ENCODE data around the gene TM9SF1.
"Not testable (repeated sequence)": the region's sequence is repeated elsewhere in the genome, so short reads cannot be mapped to it uniquely, and the experiment has no call there.

The TM9SF1 gene

DNA sequence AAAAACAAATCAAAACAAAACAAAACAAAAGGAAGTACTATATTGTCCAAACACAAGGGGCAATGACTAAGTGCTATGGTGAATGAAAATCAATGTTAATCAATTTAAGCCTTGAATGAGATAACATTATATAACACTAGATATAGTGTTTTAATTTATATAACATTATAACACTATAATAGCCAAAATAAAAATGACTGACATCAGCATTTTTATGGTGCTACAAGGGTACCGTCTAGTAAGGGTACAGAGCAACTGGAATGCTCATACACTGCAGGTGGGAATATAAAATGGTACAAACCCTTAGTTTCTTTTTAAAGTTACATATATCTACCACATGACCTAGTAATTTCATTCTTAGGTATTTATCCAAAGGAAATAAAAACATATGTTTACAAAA, 31.2 kb upstream of the TM9SF1 start:
- DNase-seq (ENCODE audit: low read depth) = no peak

DNA sequence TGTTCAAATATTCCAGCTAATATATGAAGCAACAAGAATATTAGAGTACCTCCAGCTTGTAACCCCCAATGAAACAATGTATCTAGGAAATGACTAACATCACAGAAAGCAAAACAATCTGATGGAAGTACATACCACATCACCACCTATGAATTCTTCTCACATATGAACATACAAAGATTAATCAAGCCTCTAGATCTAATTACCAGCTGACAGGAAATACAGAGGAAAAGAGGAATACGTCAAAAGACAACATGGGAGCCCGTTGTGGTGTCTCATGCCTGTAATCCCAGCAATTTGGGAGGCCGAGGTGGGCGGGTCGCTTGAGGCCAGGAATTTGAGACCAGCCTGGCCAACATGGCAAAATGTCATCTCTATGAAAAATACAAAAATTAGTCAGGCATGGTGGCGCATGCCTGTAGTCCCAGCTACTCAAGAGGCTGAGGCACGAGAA, 29.4 kb upstream of the TM9SF1 start:
- DNase-seq (ENCODE audit: low read depth) = no peak

- DNase-seq (ENCODE audit: low read depth) = not testable (repeated sequence)
These were observed 27.7 kb upstream of the TM9SF1 start for GRCh38 chr14:24222987-24223386.

GRCh38 chr14:24219521-24219920, 24.3 kb upstream of the TM9SF1 start:
- no peak for DNase-seq (ENCODE audit: low read depth)

GRCh38 chr14:24219080-24219479, 23.8 kb upstream of the TM9SF1 start:
- DNase-seq (ENCODE audit: low read depth) = no peak

DNA sequence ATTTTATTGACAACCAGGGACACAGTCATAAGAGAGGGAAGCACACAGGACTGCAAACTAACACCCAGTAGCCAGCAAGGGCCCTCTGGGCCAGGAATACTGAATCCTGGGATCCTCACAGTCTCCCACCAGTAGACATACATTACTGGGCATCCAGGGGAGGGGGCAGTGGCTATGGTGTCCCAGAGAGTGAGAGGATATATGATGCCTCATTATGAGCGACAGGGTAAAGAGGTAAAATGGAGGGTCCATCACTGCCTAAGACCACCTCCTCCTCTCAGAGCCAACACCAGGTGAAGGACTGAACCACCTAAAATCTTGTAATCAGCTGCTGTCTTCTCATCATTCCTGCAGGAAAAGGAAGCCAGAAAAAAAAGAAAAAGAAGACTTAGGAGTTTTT, 21.6 kb upstream of the TM9SF1 start:
- DNase-seq (ENCODE audit: low read depth) = not testable (repeated sequence)

DNA sequence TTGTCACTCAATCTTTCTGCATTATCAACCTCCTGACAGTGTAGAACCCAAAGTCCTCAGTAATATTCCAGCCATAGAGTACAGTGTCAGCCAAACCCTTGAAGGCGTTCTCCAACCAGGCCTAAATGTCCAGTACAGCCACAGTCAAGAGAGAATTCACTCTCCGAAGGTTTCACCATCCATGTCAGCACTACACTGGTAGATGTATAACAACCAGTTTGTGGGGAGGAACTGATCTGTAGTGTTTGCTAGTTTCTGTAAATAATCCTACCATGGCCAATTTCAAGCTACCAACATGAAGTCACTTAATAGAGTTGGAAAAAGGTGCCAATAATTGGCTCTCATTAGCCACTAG, 21.1 kb upstream of the TM9SF1 start:
- no peak for DNase-seq (ENCODE audit: low read depth)

- peak; percentile 54 for DNase-seq (ENCODE audit: low read depth)
These were observed 20.5 kb upstream of the TM9SF1 start, which contains the start of gene MDP1 for GRCh38 chr14:24215495-24216344. TSS of gene MDP1 (minus strand) at chr14:24216066. CDS start at chr14:24215955, 111 bp downstream.

DNA sequence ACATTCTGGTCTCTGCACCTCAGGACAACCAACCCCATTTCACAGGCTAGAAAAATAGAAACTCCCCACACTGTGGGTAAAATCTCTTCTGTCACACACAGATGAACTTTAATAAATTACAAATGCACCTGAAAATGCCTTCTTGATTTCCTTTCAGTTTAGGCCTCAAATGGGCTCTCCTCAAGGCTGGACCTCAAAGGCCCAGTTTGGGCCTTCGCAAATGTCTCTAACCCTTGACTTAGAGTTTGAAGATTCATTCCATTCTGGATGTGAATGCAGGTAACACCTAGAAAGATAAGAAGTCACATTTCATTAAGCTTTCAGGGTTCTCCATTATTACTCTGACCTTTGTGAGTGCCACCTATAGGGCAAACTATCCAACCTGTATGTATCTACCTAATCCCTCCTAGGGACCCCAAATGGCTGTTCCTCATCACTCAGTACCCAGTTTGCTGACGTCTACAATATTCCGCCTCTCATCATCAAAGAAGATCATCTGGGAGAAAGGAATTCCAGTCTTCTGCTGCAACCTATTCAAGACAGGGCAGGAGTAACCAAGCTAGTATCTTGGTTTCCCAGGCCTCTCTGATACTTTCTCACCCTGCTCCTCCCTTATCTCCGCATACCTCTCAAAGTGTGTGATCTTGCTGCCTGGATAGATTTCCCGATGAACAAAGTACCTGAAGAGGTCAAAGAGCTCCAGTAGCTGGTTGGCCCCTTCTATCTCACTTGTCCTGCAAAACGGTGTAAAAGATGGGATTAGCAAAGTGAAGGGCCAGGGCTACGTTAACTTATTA, 18.8 kb upstream of the TM9SF1 start:
- DNase-seq (ENCODE audit: low read depth) = no peak

DNA sequence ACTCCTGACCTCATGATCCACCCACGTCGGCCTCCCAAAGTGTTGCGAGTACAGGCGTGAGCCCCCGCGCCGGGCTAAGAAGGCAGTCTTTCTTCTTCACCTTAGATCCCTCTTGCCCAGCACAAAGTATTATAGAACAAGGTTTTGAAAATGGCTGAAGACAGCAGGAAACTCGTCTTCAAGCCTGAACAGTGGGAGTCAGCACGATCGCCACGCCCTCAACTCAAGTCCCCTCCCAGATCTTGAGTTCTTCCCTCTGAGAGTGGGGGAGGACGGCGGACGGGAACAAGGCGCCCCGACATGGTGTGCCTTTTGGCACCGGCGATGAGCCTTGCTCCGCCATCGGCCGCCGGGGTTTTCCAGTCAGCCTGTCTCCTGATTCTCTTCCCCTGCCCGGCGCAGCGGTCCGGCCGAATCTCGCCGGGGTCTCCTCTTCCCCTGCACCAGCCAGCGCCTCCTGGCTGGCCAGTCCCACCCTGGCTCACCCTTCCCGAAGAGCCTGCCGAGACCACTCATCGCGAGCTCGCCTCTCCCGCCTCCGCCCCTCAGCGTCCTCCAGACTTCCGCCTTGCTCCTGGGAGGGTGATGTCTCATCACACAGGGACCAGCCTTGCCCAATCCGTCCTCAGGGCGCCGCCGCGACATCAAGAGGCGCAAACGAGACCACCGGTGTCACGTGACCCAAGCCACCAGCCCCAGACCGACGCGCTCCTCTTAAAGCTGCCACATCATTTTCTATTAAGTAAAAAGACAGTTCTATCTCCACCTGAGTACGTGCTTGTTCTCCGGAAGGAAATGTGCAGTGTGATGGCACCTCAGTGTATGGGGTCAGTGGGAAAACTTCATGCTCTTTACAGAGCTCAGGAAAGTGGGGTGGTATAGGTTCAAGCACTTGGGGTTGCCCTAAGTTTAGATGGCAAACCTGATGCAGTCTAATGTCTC, 18.0 kb upstream of the TM9SF1 start, which contains the start of gene CHMP4A:
CHMP4A (minus strand) TSS at position 565 of the 942 bp plus-strand sequence; CDS start at position 516, 49 bp downstream.
- DNase-seq (ENCODE audit: low read depth) = peak; percentile 78

GRCh38 chr14:24211311-24211710, 16.1 kb upstream of the TM9SF1 start:
- no peak for DNase-seq (ENCODE audit: low read depth)

- no peak for DNase-seq (ENCODE audit: low read depth)
These were observed 12.4 kb upstream of the TM9SF1 start for GRCh38 chr14:24207625-24208024.

- DNase-seq (ENCODE audit: low read depth) = no peak
These were observed 11.9 kb upstream of the TM9SF1 start for GRCh38 chr14:24207104-24207551.

GRCh38 chr14:24206260-24207103, 11.2 kb upstream of the TM9SF1 start:
- no peak for DNase-seq (ENCODE audit: low read depth)

DNA sequence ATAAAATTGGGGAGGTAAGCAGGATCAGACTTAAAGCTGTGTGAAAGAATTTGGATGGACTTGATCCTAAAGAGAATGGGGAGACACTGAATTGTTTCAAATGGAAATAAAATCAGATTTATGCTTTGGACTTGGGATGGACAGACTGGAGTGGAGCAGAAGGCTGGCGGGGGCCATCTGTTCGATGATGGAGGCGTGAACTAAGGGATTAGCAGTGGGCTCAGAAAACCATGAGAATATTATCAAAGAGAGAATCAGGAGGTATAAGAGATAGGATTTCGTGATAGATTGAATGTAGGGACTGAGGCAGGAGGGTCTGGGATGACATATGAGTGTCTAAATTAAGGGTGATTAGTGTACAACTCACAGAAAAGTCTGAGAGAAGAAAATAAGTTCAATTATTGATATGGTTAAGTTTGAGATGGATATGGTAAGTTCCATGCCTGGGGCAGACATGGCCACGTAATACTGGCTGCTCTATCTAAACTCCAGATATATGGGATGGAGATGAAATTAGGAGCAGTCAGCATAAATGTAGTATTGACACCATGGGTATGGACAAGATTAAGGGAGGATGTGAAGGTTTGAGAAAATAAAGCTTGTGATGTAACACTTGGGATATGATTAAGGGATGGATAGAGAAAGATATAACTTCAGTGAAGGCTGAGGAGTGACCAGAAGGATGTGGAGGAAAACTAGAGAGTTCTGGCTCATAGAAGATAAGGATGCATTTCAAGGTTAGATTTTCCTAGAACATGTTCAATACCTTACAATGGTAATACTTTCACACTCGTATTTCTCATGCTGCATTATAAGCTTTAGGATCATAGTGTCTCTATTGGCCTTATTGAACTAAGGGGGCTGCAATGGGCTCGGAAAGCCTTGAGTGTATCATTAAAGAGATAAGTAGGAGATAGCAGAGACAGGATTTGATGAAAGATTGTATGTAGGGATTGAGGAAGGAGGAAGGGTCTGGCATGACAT, 9.2 kb upstream of the TM9SF1 start:
- DNase-seq (ENCODE audit: low read depth) = no peak

- DNase-seq (ENCODE audit: low read depth) = not testable (repeated sequence)
These were observed 8.1 kb upstream of the TM9SF1 start for GRCh38 chr14:24203249-24203886.

GRCh38 chr14:24202538-24202937, 7.3 kb upstream of the TM9SF1 start:
- DNase-seq (ENCODE audit: low read depth) = not testable (repeated sequence)

DNA sequence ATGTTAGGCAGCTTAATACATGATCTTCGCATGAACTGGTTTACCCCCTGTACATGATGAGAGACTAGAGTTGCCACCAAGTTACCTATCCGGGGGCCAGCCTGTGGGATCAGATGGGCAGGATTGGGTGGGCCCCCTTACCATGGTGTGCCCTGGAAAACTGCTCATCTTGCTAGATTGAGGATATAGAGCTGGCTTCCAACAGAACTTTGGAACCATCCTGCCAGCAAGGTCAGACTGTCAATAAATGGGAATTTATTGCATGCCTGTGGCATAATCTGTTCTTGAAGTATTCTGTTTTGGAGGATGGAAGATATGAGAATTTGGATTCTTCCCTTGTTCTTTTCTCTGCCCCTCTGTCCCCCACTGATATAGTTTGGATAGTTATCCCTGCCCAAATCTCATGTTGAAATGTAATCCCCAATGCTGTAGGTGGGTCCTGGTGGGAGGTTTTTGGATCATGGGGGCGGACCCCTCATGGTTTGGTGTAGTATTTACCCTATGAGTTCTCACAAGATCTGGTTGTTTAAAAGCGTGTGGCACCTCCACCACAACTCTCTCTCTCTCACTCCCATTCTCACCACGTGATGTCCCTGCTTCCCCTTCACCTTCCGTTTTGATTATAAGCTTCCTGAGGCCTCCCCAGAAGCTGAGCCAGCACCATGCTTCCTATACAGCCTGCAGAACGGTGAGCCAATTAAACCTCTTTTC, 3.7 kb upstream of the TM9SF1 start:
- DNase-seq (ENCODE audit: low read depth) = no peak

Data from stimulated activated CD8-positive, alpha-beta memory T cell treated with anti-CD3 and anti-CD28 coated beads, Interleukin-15, amount 100 ng/mL, for 24 hours (primary cell).